ENCODE results near the gene NAA10.

NAA10 gene

GRCh38 chrX:153889123-153889522, 45.7 kb downstream of the NAA10 start:
- intact Hi-C loops (cut with DNase I): loop anchor here (10.0 kb wide), 1 partner anchor 64 kb away; no protein-coding TSS in a partner anchor
- no peak for DNase-seq

GRCh38 chrX:153888344-153888743, 46.5 kb downstream of the NAA10 start:
- intact Hi-C loops (cut with DNase I): loop anchor here (10.0 kb wide), 1 partner anchor 64 kb away; no protein-coding TSS in a partner anchor
- peak in 3 of 10 donors; percentile 11 to 38 (median 16) for DNase-seq

- intact Hi-C loops (cut with DNase I): loop anchor here (10.0 kb wide), 1 partner anchor 63 kb away; no protein-coding TSS in a partner anchor
Observed at GRCh38 chrX:153887385-153887784, 47.5 kb downstream of the NAA10 start.

GRCh38 chrX:153886915-153887314, 47.9 kb downstream of the NAA10 start:
- intact Hi-C loops (cut with DNase I): loop anchor here (10.0 kb wide), 1 partner anchor 62 kb away; no protein-coding TSS in a partner anchor
- DNase-seq: peak in 2 of 10 donors; percentile 12 to 54

More at GRCh38 chrX:153887385-153887784, 47.5 kb downstream of the NAA10 start:
- peak in 3 of 10 donors; percentile 9 to 40 (median 37) for DNase-seq

GRCh38 chrX:153885968-153886903, 48.6 kb downstream of the NAA10 start, which contains the start of gene L1CAM:
L1CAM (minus strand) TSS chrX:153886173; CDS start chrX:153875836, 10,337 bp downstream.
- peak in 4 of 10 donors; percentile 23 to 83 (median 45) for DNase-seq
- intact Hi-C loops (cut with DNase I): loop anchor here (10.0 kb wide), 1 partner anchor 61 kb away; no protein-coding TSS in a partner anchor

GRCh38 chrX:153885208-153885787, 49.5 kb downstream of the NAA10 start:
- peak in 3 of 10 donors; percentile 17 to 79 (median 72) for DNase-seq
- intact Hi-C loops (cut with DNase I): loop anchor here (10.0 kb wide), 1 partner anchor 60 kb away; no protein-coding TSS in a partner anchor

- intact Hi-C loops (cut with DNase I): loop anchor here (10.0 kb wide), 1 partner anchor 60 kb away; no protein-coding TSS in a partner anchor
- peak in 3 of 10 donors; percentile 19 to 68 (median 57) for DNase-seq
Observed at GRCh38 chrX:153884590-153884989, 50.2 kb downstream of the NAA10 start.

- peak in 3 of 10 donors; percentile 31 to 81 (median 74) for DNase-seq
- intact Hi-C loops (cut with DNase I): loop anchor here (10.0 kb wide), 1 partner anchor 59 kb away; no protein-coding TSS in a partner anchor
Observed at GRCh38 chrX:153884136-153884535, 50.7 kb downstream of the NAA10 start.

GRCh38 chrX:153883163-153883843, 51.5 kb downstream of the NAA10 start:
- intact Hi-C loops (cut with DNase I): loop anchor here (10.0 kb wide), 1 partner anchor 59 kb away; no protein-coding TSS in a partner anchor
- DNase-seq: peak in 2 of 10 donors; percentile 10 to 86

- intact Hi-C loops (cut with DNase I): loop anchor here (10.0 kb wide), 1 partner anchor 58 kb away; no protein-coding TSS in a partner anchor
- peak in 3 of 10 donors; percentile 21 to 72 (median 24) for DNase-seq
Observed at GRCh38 chrX:153882557-153882956, 52.3 kb downstream of the NAA10 start.

- DNase-seq: peak in 4 of 10 donors; percentile 14 to 79 (median 56)
- intact Hi-C loops (cut with DNase I): loop anchor here (10.0 kb wide), 1 partner anchor 57 kb away; no protein-coding TSS in a partner anchor
Observed at GRCh38 chrX:153882086-153882498, 52.7 kb downstream of the NAA10 start.

GRCh38 chrX:153881281-153881680, 53.6 kb downstream of the NAA10 start:
- peak in 2 of 10 donors; percentile 50 to 52 for DNase-seq
- intact Hi-C loops (cut with DNase I): loop anchor here (10.0 kb wide), 1 partner anchor 56 kb away; no protein-coding TSS in a partner anchor

- DNase-seq: peak in 3 of 10 donors; percentile 71 to 85 (median 85)
- intact Hi-C loops (cut with DNase I): loop anchor here (10.0 kb wide), 1 partner anchor 56 kb away; no protein-coding TSS in a partner anchor
Observed at GRCh38 chrX:153880440-153880815, 54.4 kb downstream of the NAA10 start.

GRCh38 chrX:153879741-153880439, 54.9 kb downstream of the NAA10 start:
- peak in 2 of 10 donors; percentile 38 to 66 for DNase-seq
- intact Hi-C loops (cut with DNase I): loop anchor here (10.0 kb wide), 1 partner anchor 55 kb away; no protein-coding TSS in a partner anchor
